ENCODE results near the gene GLTPD2.

Gene GLTPD2

DNA sequence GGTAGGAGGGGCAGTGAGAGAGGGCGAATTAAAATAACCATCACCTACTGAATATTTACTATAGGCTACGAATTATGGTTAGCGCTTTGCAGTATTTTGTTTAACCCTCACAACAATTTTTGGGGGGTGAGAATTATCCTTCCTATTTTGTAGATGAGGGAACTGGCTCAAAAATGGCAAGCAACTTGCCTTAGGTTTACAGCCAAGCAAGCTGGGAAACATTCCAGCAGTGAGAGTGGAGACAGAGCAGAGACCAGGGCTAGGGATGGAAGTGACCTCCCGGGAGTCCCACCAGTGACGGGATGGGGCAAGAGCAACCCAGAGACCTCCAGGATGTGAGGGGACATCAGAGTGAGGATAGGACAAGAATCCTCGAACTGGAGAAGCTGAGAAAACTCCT is 2.2 kb upstream of the GLTPD2 start:
- no peak overlapping the region for H3K27ac ChIP-seq (ENCODE audit: low read depth, low read length)
- no peaks in the 10 kb centered on the region for H3K9me3 ChIP-seq (ENCODE audit: insufficient read depth, low read length)
- H3K79me2 ChIP-seq (ENCODE audit: insufficient read depth, low read length): no peaks in the 10 kb centered on the region
- 0 out of 2 replicates have a peak, but pooled peaks cover 4% of the 10 kb centered on the region for H3F3A ChIP-seq (ENCODE audit: insufficient read depth)
- H3K9me2 ChIP-seq (replicated peaks; ENCODE audit: insufficient read depth, low read length): no peaks in the 10 kb centered on the region
- no peaks in the 10 kb centered on the region for H3K36me3 ChIP-seq (ENCODE audit: low read length)
- H3K9ac ChIP-seq (ENCODE audit: low read length): no peak overlapping the region
- TF ChIP-seq EZH2phosphoT487 (conservative IDR thresholded peaks at IDR 0.05; ENCODE audit: low read length): no peak
- TF ChIP-seq, protein P1, sequence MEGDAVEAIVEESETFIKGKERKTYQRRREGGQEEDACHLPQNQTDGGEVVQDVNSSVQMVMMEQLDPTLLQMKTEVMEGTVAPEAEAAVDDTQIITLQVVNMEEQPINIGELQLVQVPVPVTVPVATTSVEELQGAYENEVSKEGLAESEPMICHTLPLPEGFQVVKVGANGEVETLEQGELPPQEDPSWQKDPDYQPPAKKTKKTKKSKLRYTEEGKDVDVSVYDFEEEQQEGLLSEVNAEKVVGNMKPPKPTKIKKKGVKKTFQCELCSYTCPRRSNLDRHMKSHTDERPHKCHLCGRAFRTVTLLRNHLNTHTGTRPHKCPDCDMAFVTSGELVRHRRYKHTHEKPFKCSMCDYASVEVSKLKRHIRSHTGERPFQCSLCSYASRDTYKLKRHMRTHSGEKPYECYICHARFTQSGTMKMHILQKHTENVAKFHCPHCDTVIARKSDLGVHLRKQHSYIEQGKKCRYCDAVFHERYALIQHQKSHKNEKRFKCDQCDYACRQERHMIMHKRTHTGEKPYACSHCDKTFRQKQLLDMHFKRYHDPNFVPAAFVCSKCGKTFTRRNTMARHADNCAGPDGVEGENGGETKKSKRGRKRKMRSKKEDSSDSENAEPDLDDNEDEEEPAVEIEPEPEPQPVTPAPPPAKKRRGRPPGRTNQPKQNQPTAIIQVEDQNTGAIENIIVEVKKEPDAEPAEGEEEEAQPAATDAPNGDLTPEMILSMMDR (IDR thresholded peaks at IDR 0.05; ENCODE audit: insufficient read depth, low read length, poor library complexity, severe bottlenecking): no peak
- H4K20me1 ChIP-seq (ENCODE audit: low read depth, low read length): no peaks in the 10 kb centered on the region
- H2AFZ ChIP-seq (ENCODE audit: low read depth, low read length, severe bottlenecking): no peak overlapping the region
- no peak overlapping the region for H3K4me3 ChIP-seq (ENCODE audit: insufficient read depth, low read length, poor library complexity, severe bottlenecking)
- no peaks in the 10 kb centered on the region for H3K27me3 ChIP-seq (ENCODE audit: low read length)
- no peak overlapping the region for H3K4me2 ChIP-seq (ENCODE audit: low read depth, low read length, poor library complexity, severe bottlenecking)

DNA sequence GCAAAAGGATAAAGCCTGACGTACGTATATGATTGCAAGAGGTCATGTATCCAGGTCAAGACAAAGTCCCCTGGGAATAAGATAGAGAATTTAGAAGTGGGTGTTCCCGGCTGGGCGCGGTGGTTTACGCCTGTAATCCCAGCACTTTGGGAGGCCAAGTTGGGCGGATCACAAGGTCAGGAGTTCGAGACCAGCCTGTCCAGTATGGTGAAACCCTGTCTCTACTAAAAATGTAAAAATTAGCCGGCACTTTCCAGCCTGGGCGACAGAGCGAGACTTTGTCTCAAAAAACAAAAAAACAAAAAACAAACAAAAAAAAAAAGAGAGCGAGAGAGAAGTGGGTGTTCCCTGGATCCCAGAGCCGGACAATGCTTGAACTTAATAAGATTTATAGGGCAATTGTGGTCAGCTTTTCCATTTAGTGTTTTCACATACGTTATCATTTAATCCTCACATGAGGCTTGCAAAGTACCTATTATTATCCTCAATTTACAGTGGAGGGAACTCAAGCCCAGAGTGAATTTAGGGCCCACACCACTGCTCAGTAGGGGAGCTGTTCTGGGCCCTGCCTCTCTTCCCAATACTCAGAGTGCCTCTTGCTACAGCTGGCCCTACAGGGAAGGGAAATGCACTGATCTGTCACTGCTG is 481 bp upstream of the GLTPD2 start:
- Histone ChIP-seq H3F3A (ENCODE audit: insufficient read depth) (0 out of 2 replicates have a peak, but pooled peaks cover 4% of the 10 kb centered on the region), H2AFZ (ENCODE audit: low read depth, low read length, severe bottlenecking) (no peak overlapping the region), H3K4me2 (ENCODE audit: low read depth, low read length, poor library complexity, severe bottlenecking) (no peak overlapping the region), H3K9ac (ENCODE audit: low read length) (no peak overlapping the region), H4K20me1 (ENCODE audit: low read depth, low read length) (no peaks in the 10 kb centered on the region), H3K27ac (ENCODE audit: low read depth, low read length) (no peak overlapping the region), H3K4me3 (ENCODE audit: insufficient read depth, low read length, poor library complexity, severe bottlenecking) (no peak overlapping the region), H3K27me3 (ENCODE audit: low read length) (no peaks in the 10 kb centered on the region), H3K9me2 (replicated peaks; ENCODE audit: insufficient read depth, low read length) (no peaks in the 10 kb centered on the region), H3K9me3 (ENCODE audit: insufficient read depth, low read length) (no peaks in the 10 kb centered on the region), H3K36me3 (ENCODE audit: low read length) (no peaks in the 10 kb centered on the region), H3K79me2 (ENCODE audit: insufficient read depth, low read length) (no peaks in the 10 kb centered on the region)
- TF ChIP-seq, protein P1 (IDR thresholded peaks at IDR 0.05; ENCODE audit: insufficient read depth, low read length, poor library complexity, severe bottlenecking): no peak
- no peak for TF ChIP-seq EZH2phosphoT487 (conservative IDR thresholded peaks at IDR 0.05; ENCODE audit: low read length)

DNA sequence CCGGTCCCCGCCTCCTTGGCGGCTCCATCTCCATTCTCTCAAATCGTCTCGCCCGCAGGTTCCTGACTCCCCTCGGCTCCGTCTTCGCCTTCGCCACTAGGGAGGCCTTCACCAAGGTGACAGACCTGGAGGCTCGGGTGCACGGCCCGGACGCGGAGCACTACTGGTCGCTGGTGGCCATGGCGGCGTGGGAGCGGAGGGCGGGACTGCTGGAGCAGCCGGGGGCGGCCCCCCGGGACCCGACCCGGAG is 862 bp downstream of the GLTPD2 start:
- Histone ChIP-seq H2AFZ (ENCODE audit: low read depth, low read length, severe bottlenecking) (peak overlapping the region; percentile 99), H3K9me2 (replicated peaks; ENCODE audit: insufficient read depth, low read length) (no peaks in the 10 kb centered on the region), H4K20me1 (ENCODE audit: low read depth, low read length) (no peaks in the 10 kb centered on the region), H3K27me3 (ENCODE audit: low read length) (no peaks in the 10 kb centered on the region), H3K4me3 (ENCODE audit: insufficient read depth, low read length, poor library complexity, severe bottlenecking) (peak overlapping the region; percentile 60), H3K36me3 (ENCODE audit: low read length) (no peaks in the 10 kb centered on the region), H3K27ac (ENCODE audit: low read depth, low read length) (no peak overlapping the region), H3K9ac (ENCODE audit: low read length) (peak overlapping the region; percentile 60), H3F3A (ENCODE audit: insufficient read depth) (0 out of 2 replicates have a peak, but pooled peaks cover 4% of the 10 kb centered on the region), H3K79me2 (ENCODE audit: insufficient read depth, low read length) (no peaks in the 10 kb centered on the region), H3K4me2 (ENCODE audit: low read depth, low read length, poor library complexity, severe bottlenecking) (peak overlapping the region; percentile 75), H3K9me3 (ENCODE audit: insufficient read depth, low read length) (no peaks in the 10 kb centered on the region)
- TF ChIP-seq, protein P1 (IDR thresholded peaks at IDR 0.05; ENCODE audit: insufficient read depth, low read length, poor library complexity, severe bottlenecking): no peak
- no peak for TF ChIP-seq EZH2phosphoT487 (conservative IDR thresholded peaks at IDR 0.05; ENCODE audit: low read length)
